Fibroblast of skin of back (primary cell): Measurements from ENCODE around the gene MAN1A1.

Experiments used
- DNase-seq: peaks from one replicate; pipeline ENCODE4 v3.0.0-alpha.2; 2013

Gene MAN1A1

GRCh38 chr6:119267126-119267905 lies 82.2 kb downstream of the MAN1A1 start:
- DNase-seq = no peak

GRCh38 chr6:119264854-119265397 lies 84.6 kb downstream of the MAN1A1 start:
- DNase-seq = no peak

- no peak for DNase-seq
Measured at GRCh38 chr6:119262612-119263011, 86.9 kb downstream of the MAN1A1 start.

- no peak for DNase-seq
Measured at GRCh38 chr6:119261944-119262284, 87.6 kb downstream of the MAN1A1 start.

GRCh38 chr6:119259027-119259426 lies 90.5 kb downstream of the MAN1A1 start:
- DNase-seq = no peak

GRCh38 chr6:119257726-119258125 lies 91.8 kb downstream of the MAN1A1 start:
- no peak for DNase-seq

GRCh38 chr6:119256978-119257462 lies 92.5 kb downstream of the MAN1A1 start:
- no peak for DNase-seq

GRCh38 chr6:119256392-119256791 lies 93.2 kb downstream of the MAN1A1 start:
- DNase-seq = no peak

- DNase-seq = no peak
Measured at GRCh38 chr6:119255492-119255891, 94.1 kb downstream of the MAN1A1 start.

GRCh38 chr6:119250036-119250435 lies 99.5 kb downstream of the MAN1A1 start:
- DNase-seq = no peak

GRCh38 chr6:119249319-119249718 lies 100.2 kb downstream of the MAN1A1 start:
- no peak for DNase-seq

- no peak for DNase-seq
Measured at GRCh38 chr6:119247504-119247903, 102.1 kb downstream of the MAN1A1 start.

GRCh38 chr6:119243657-119244056 lies 105.9 kb downstream of the MAN1A1 start:
- no peak for DNase-seq

- no peak for DNase-seq
Measured at GRCh38 chr6:119243037-119243436, 106.5 kb downstream of the MAN1A1 start.

- no peak for DNase-seq
Measured at GRCh38 chr6:119241540-119242309, 107.8 kb downstream of the MAN1A1 start.

- peak; percentile 9 for DNase-seq
Measured at GRCh38 chr6:119241111-119241465, 108.5 kb downstream of the MAN1A1 start.

GRCh38 chr6:119240257-119241110 lies 109.1 kb downstream of the MAN1A1 start:
- no peak for DNase-seq

GRCh38 chr6:119237177-119237715 lies 112.3 kb downstream of the MAN1A1 start:
- DNase-seq = no peak

- no peak for DNase-seq
Measured at GRCh38 chr6:119234941-119235340, 114.6 kb downstream of the MAN1A1 start.

GRCh38 chr6:119234457-119234856 lies 115.1 kb downstream of the MAN1A1 start:
- no peak for DNase-seq

- no peak for DNase-seq
Measured at GRCh38 chr6:119233312-119233984, 116.1 kb downstream of the MAN1A1 start.

- no peak for DNase-seq
Measured at GRCh38 chr6:119231394-119231793, 118.2 kb downstream of the MAN1A1 start.
